ENCODE results near the gene PHKB.
A peak's percentile ranks its signal among the peaks of the same experiment; 100 is the strongest.
"Not testable (repeated sequence)": the region's sequence is repeated elsewhere in the genome, so short reads cannot be mapped to it uniquely, and the experiment has no call there.

The PHKB gene

GRCh38 chr16:47460711-47461597, at the start of gene PHKB, which contains the start of gene ITFG1:
TSS of gene PHKB (plus strand) at chr16:47461331. CDS start at chr16:47461351, 20 bp downstream.
TSS of gene ITFG1 (minus strand) at chr16:47461063. CDS start at chr16:47461045, 18 bp downstream.
- peak; percentile 91 for DNase-seq (ENCODE audit: low spot score)

- DNase-seq (ENCODE audit: low spot score), result no peak
Measured at GRCh38 chr16:47413041-47413440, 48.1 kb upstream of the PHKB start.

- no peak for DNase-seq (ENCODE audit: low spot score)
Measured at GRCh38 chr16:47416869-47417268, 44.3 kb upstream of the PHKB start.

- no peak for DNase-seq (ENCODE audit: low spot score)
Measured at GRCh38 chr16:47424846-47425245, 36.3 kb upstream of the PHKB start.

GRCh38 chr16:47426806-47427205, 34.3 kb upstream of the PHKB start:
- DNase-seq (ENCODE audit: low spot score), result no peak

GRCh38 chr16:47431960-47432359, 29.2 kb upstream of the PHKB start:
- no peak for DNase-seq (ENCODE audit: low spot score)

- DNase-seq (ENCODE audit: low spot score), result not testable (repeated sequence)
Measured at GRCh38 chr16:47434274-47434673, 26.9 kb upstream of the PHKB start.

GRCh38 chr16:47440066-47440465, 21.1 kb upstream of the PHKB start:
- DNase-seq (ENCODE audit: low spot score), result not testable (repeated sequence)

GRCh38 chr16:47442884-47443283, 18.2 kb upstream of the PHKB start:
- DNase-seq (ENCODE audit: low spot score), result not testable (repeated sequence)

- no peak for DNase-seq (ENCODE audit: low spot score)
Measured at GRCh38 chr16:47446431-47446830, 14.7 kb upstream of the PHKB start.

- DNase-seq (ENCODE audit: low spot score), result no peak
Measured at GRCh38 chr16:47448830-47449575, 12.1 kb upstream of the PHKB start.

- DNase-seq (ENCODE audit: low spot score), result no peak
Measured at GRCh38 chr16:47449788-47450187, 11.3 kb upstream of the PHKB start.

GRCh38 chr16:47458331-47458730, 2.8 kb upstream of the PHKB start:
- DNase-seq (ENCODE audit: low spot score), result no peak

GRCh38 chr16:47459603-47460002, 1.5 kb upstream of the PHKB start:
- no peak for DNase-seq (ENCODE audit: low spot score)

GRCh38 chr16:47460359-47460710, 796 bp upstream of the PHKB start:
- DNase-seq (ENCODE audit: low spot score), result no peak

GRCh38 chr16:47461598-47462266, 601 bp downstream of the PHKB start:
- DNase-seq (ENCODE audit: low spot score), result peak; percentile 28

- DNase-seq (ENCODE audit: low spot score), result no peak
Measured at GRCh38 chr16:47463771-47464624, 2.9 kb downstream of the PHKB start.

GRCh38 chr16:47465919-47466630, 4.9 kb downstream of the PHKB start:
- no peak for DNase-seq (ENCODE audit: low spot score)

GRCh38 chr16:47467501-47467900, 6.4 kb downstream of the PHKB start:
- no peak for DNase-seq (ENCODE audit: low spot score)

- DNase-seq (ENCODE audit: low spot score), result not testable (repeated sequence)
Measured at GRCh38 chr16:47468070-47468689, 7.0 kb downstream of the PHKB start.
